ENCODE measurements around the gene ZNF382.
A peak's percentile ranks its signal among the peaks of the same experiment; 100 is the strongest.
"Not testable (repeated sequence)": the region's sequence is repeated elsewhere in the genome, so short reads cannot be mapped to it uniquely, and the experiment has no call there.

The ZNF382 gene

DNA sequence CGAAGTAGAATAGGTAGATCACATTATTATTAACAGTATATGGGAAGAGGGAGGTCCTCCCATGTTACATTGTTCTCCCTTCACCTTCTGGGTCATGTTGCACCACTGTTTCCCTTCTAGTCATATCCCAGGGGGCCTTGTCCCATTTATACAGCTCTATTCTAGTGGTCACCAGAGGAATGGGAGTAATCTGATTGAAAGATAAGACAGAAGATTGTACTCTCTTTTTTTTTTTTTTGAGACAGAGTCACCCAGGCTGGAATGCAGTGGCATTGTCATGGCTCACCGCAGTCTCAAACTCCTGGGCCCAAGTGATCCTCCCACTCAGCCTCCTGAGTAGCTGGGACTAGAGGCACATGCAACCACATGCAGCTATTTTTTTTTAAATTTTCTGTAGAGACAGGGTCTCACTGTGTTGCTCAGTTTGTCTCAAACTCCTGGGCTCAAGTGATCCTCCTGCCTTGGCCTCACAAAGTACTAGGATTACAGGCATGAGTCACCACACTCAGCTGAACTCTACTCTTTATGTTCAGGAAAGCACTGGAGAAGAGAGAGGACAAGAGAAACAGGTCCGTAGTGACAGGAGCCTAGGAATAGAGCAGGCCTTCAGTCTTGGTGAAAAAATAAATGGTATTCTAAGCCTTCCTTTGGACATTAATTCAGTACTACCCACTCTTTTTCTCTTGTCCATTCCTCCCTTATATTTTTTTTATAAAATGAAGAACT, 27.7 kb upstream of the ZNF382 start:
- DNase-seq (ENCODE audit: low spot score) = no peak
- Histone ChIP-seq H3K4me3 (no peak overlapping the region), H3K27ac (no peak overlapping the region)
- TF ChIP-seq, protein P1, sequence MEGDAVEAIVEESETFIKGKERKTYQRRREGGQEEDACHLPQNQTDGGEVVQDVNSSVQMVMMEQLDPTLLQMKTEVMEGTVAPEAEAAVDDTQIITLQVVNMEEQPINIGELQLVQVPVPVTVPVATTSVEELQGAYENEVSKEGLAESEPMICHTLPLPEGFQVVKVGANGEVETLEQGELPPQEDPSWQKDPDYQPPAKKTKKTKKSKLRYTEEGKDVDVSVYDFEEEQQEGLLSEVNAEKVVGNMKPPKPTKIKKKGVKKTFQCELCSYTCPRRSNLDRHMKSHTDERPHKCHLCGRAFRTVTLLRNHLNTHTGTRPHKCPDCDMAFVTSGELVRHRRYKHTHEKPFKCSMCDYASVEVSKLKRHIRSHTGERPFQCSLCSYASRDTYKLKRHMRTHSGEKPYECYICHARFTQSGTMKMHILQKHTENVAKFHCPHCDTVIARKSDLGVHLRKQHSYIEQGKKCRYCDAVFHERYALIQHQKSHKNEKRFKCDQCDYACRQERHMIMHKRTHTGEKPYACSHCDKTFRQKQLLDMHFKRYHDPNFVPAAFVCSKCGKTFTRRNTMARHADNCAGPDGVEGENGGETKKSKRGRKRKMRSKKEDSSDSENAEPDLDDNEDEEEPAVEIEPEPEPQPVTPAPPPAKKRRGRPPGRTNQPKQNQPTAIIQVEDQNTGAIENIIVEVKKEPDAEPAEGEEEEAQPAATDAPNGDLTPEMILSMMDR (IDR thresholded peaks at IDR 0.05) = no peak

DNA sequence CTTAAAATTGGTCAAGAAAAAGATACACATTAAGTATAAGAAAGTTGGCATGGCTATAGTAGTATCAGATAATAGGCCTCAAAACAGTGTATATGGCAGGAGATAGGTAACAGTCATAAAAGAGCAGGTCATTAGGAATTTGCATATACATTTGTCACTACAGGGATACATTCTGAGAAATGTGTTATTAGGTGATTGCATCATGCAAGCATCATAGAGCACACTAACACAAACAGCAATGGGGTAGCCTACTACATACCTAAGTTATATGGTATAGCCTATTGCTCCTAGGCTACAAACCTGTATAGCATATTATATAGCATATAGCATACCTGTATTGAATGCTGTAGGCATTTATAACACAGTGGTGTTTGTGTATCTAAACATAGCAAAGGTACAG, 25.9 kb upstream of the ZNF382 start:
- TF ChIP-seq, protein P1 (IDR thresholded peaks at IDR 0.05) = no peak

DNA sequence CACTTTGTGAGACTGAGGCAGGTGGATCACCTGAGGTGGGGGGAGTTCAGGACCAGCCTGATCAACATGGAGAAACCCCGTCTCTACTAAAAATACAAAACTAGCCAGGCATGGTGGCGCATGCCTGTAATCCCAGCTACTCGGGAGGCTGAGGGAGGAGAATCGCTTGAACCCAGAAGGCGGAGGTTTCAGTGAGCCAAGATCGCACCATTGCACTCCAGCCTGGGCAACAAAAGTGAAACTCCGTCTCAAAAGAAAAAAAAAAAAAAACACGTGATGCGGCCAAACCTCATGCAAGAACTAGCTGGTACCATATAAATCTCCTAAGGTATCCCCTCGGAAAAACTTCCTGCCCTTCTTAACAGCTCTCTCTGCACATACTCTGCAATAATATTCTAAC, 2.4 kb upstream of the ZNF382 start:
- not testable (repeated sequence) for H3K27ac ChIP-seq; H3K4me3 ChIP-seq; DNase-seq (ENCODE audit: low spot score)

More for the DNA sequence above, 25.9 kb upstream of the ZNF382 start:
- Histone ChIP-seq H3K4me3 (no peak overlapping the region), H3K27ac (no peak overlapping the region)
- no peak for DNase-seq (ENCODE audit: low spot score)

DNA sequence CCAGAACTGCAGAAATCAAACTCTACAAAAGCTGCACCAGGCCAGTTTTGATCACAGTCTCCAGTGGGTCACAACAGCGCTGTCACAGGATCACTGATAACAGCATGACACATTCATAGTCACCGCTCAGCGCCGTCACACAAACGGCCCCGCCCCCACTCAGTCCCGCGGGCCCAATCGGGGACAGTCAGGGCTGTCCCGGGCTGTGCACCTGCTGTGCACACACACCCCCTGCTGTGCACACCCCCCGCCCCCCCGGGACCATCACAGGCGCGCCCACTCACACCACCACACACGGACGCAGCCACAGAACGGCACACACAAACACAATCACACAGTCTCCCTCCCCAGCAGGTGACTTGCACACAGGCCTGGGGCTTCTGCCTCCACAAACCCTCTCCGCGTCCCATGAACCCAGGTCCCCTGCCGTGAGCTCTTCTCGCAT, 435 bp upstream of the ZNF382 start:
- Histone ChIP-seq H3K4me3 (peak overlapping the region; percentile 78), H3K27ac (peak overlapping the region; percentile 83 to 84)
- TF ChIP-seq, protein P1 (IDR thresholded peaks at IDR 0.05) = no peak
- DNase-seq (ENCODE audit: low spot score) = peak; percentile 77

DNA sequence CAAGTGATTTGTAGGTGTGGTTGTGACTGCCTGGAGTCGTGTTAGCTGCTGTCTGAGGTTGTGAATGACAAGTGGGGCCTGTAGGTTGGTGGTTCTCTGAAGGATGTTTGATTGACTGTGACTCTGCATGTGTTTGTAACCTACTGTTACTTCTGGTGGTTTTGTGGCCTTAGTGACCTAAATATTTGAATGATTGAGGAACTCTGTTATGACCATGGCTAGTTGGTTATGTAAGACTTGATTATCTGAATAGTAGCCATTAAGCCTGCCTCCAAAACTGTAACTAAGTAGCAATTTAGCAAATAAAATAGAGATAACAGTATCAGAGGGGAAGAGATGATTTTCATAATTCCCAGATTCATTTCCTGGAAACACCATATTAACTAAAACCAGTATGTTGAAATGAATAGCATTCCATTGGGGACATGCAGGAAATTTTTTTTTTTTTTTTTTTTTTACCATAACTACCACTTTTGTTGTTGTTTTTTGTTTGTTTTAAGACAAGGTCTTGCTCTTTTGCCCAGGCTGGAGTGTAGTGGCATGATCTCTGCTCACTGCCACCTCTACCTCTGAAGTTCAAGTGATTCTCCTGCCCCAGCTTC, 865 bp downstream of the ZNF382 start:
- DNase-seq (ENCODE audit: low spot score) = no peak
- TF ChIP-seq, protein P1 (IDR thresholded peaks at IDR 0.05) = no peak
- Histone ChIP-seq H3K4me3 (peak overlapping the region; percentile 78), H3K27ac (peak overlapping the region; percentile 83 to 84)

DNA sequence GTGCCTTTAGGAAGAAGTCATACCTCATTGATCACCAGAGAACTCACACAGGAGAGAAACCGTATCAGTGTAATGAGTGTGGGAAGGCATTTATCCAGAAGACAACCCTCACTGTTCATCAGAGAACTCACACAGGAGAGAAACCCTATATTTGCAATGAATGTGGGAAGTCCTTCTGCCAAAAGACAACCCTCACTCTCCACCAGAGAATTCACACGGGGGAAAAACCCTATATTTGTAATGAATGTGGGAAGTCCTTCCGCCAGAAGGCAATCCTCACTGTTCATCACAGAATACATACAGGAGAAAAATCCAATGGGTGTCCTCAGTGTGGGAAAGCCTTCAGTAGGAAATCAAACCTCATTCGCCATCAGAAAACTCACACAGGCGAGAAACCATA, 21.9 kb downstream of the ZNF382 start:
- Histone ChIP-seq H3K4me3 (no peak overlapping the region), H3K27ac (no peak overlapping the region)
- DNase-seq (ENCODE audit: low spot score) = no peak
- TF ChIP-seq, protein P1 (IDR thresholded peaks at IDR 0.05) = no peak

DNA sequence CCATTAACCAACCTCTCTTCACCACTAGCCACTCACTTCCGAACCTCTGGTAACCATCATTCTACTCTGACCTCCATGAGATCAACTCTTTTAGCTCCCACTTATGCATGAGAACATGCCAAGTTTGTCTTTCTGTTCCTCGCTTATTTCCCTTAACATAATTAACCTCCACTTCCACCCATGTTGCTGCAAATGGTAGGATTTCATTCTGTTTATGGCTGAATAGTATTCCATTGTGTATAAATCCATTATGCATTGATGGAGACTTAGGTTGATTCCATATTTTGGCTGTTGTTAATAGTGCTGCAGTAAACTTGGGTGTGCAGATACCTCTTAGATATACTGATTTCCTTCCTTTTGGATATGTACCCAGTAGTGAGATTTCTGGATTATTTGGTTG, 30.2 kb downstream of the ZNF382 start:
- no peak overlapping the region for H3K27ac ChIP-seq
- no peak overlapping the region for H3K4me3 ChIP-seq
- TF ChIP-seq, protein P1 (IDR thresholded peaks at IDR 0.05) = no peak
- no peak for DNase-seq (ENCODE audit: low spot score)
